Fibroblast of gingiva (primary cell): Measurements from ENCODE around the gene UBE3A.
"Not testable (repeated sequence)": the region's sequence is repeated elsewhere in the genome, so short reads cannot be mapped to it uniquely, and the experiment has no call there.

Experiments used
- DNase-seq: peaks from one replicate; pipeline ENCODE4 v3.0.0-alpha.2; 2011; ENCODE audit warnings: low read depth

Gene UBE3A

DNA sequence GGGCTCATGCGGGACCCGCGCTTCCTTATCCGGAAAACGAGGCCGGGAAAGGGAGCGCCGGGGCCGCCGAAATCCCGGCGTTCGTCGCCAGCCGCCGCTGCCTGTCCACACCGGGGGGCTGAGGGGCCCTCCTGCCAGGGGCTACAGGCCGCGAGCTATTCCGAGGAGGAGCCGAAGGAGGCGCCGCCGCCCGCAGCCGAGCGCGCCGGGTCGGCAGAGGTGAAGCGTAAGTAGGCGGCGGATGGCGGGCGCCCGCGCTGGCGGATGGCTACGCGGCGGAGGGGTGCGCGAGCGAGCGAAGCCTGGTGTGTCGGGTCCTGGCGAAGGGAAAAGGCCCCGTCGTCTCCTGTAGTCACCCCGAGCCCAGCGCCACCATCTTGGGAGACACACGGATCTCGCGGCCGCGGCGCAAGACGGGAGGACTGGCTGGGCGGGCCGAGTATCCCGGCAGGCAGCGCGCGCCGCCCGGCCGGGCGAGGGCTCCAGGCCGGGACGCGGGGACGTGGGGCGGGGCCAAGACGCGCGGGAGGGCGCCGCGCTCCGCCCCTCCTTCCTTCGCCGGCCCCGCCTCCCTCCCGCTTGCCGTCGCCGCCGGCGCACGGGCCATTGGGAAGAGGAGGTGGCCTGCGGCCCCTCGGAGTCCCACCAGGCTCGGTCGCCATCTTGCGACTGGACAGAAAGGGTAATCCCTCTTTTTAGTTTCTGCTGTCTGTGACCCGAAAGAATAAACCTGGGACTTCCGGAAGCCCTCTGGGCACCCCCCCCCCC lies at the start of gene UBE3A:
Gene UBE3A, minus strand, starts transcription at position 424 of the 768 bp plus-strand sequence. CDS start 29,917 bp downstream, outside the sequence.
- DNase-seq = peak; percentile 93

DNA sequence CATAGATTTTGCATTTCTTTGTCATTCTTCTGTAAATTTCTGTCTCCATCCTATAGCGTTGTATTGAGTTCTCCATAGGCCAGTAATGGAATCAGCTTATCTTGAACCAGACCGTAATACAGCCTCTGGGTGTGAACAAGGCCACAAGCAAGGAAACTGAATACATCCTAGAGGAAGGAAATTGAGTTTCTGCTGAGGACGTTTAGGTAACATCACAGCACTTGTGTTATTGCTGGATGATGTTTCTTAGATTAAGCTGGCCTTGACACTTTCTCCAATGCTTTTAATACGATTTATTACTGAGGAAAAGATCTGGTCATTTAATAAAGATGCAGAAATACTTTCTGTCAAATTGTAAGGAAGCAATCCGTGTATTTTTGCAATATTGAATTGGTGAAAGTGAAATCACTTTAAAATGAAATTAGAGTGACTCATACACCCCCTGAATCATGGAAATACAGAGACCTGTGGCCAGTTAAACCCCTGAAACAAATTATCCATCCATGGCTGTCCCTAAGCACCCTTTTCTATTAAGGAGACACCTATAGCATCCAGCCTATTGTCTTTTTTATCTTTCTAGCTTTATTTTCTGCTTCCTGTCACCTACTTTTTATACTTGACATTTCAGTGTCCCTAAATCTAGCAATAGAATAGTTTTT lies 48.5 kb upstream of the UBE3A start:
- DNase-seq = no peak

DNA sequence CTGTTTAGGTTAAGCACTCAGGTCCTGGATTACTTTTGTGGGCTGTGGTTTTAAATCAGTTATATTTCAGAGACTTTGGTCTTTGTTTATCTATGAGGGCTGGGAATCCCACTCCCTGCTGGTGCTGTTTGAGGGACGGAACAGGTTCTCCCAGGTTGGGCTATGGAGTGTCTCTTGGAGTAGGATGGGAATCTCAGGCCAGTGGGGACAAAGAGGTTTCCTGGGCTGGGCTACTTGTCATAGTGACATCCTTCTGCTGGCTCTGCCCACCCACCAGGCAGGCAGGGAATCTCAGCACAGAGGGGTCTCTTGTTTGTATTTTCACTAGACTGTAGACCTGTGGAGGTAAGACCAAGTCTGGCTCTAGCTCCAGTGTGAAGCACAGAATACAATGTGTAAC lies 47.2 kb upstream of the UBE3A start:
- no peak for DNase-seq

DNA sequence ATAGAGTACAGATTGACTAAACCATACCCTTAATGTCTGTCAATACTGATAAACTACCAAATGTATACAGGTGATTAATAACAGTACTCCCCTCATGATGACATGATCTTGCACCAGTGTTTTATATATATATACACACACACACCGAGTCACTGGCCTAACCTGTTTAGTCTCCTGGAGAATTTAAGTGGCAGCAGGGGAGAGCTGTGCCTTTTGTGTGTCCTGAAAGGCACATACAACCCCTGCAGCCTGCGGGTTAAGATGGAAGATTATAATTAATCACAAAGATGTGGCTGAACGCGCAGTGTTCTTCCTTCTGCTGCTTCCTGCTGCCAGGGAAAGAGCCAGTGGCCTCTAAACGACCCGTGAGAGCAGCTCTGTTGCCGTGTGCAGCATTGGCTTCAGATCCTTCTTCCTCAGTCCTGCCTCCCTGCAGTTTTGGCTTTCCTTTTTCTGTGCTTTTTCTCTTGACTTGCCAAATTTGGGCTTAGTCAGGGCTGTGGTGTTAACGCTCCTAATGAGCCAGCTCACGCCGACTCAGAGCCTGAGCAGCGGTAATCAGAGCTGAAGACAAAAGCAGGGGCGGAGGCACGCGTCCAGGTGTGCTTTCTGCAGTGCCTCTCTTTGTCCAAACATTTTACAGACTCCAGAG lies 42.5 kb upstream of the UBE3A start:
- no peak for DNase-seq

DNA sequence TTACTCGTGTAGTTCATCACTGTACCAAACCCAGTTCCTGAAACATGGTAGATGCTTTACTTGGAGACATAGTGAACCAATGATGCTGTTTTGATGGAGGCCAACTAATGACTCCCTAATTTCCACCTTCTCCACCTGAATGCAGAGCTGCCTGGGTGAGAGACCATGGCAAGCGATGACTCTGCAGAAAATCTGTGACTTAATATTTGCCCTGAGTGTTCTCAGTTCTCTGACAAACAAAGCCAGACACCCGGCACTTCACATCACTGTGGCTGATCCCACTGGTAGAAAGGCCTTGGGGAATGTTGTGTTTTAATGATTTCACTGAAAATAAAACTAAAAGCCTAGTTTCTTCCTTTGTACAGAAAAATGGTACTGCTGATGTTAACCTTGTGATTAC lies 39.5 kb upstream of the UBE3A start:
- DNase-seq = no peak

DNA sequence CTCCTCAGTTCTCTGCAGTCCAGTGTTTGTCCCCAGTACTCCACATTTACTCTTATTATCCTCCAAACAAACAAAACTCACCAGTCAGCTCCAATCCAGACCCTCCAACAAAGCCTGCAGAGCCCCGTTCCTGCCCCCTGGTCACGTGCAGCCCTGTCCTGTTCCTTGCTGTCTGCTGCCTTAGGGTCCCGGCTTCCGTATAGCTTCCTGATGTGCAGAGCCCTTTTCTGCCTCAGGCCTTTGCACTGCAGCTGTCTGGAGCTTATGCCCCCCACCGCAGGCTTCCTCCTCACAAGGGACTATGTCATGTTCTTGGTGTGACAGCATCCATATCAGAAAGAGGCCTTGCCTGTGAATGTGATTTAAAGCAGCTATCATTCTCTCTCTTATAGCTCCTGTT lies 39.0 kb upstream of the UBE3A start:
- DNase-seq = no peak

DNA sequence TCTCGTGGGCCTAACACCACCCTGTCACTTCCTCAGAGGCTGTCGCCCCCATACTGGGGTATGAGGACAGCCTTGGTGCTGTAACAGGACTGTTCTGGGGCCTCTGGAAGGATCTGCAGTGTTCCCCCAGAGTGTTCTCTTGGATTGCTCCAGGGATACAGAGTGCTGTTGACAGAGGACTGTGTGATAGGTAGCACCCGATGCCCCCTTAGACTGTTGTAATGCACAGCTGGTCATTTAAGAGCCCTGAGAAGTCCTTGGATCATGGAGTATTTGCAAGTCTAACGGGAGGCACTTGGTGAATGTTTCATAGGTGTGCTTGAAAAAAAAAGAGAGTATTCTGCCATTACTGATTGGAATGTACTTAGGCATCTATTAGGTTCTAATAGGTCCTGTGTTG lies 35.4 kb upstream of the UBE3A start:
- DNase-seq = no peak

DNA sequence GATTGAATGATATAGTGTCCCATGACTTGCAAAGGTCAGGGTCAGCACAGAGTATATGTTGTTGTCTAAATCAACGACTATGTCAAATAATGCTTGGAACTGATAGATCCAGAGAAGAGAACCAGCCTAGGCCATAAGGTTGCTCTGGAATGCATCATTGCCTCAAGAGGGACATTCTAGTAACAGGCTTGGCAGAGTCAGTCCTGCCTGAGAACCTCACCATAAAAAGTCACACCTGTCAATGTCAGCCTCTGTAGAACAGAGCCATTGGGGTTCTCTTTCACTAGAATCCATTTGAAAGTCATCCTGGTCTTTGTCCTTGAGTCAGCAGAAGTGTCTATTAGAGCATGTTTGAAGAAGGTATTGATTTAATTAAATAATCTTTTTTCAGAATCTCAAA lies 31.4 kb upstream of the UBE3A start:
- no peak for DNase-seq

DNA sequence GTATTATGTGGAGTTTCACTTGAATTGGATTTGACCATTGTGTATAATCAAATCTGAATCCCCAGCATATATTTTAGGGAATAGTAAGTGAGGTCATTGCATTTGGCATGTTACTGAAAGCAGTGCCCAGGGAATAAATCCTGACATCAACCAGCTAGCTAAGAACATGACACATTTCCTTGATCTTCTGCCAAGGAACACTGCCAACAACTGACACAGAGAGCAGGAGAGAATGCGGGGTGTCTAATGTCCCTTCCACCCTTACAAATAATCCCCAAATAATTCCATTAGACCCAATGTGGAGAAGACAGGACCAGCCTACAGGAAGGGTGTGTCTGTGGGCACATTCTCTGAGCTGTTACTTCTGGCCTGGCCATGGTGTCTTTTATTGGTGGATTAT lies 30.6 kb upstream of the UBE3A start:
- DNase-seq = no peak

DNA sequence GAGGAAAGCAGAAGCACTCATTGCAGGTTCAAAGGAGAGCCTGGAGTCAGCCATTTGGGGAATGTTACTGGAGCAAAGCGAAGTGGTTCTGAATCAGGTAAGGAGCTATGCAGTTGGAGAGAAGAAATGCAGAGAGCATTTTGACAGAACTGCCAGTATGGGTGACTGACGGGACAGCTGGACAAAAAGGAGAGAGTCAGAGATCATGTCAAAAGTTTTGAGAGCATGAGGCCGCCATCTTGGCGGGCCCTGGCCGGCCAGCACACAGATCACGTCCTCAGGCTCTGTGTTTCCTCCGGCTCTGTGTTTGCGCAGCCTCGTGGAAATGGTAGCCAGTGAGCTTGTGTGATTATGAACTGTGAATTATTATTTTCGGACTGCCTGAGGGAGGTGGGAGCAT lies 29.8 kb upstream of the UBE3A start:
- DNase-seq = no peak

DNA sequence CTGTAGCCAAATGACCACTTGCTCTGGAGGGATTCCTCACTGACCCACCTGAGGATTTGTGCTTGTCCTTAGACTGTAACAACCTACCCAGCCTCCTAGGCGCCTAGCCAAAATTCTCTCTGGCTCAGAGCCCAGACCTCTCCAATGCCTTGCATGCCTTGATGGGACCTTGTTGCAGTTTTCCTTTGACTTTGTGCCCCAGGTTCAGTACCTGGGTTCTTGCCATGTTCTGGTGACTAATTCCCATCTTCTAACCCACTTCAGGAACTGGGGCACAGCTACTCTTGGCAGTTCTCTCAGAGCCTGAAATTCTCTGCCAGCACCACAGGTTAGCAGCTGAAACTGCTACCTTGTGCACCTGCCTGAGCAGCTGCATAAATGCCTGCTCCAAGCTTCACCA lies 27.0 kb upstream of the UBE3A start:
- DNase-seq = no peak

DNA sequence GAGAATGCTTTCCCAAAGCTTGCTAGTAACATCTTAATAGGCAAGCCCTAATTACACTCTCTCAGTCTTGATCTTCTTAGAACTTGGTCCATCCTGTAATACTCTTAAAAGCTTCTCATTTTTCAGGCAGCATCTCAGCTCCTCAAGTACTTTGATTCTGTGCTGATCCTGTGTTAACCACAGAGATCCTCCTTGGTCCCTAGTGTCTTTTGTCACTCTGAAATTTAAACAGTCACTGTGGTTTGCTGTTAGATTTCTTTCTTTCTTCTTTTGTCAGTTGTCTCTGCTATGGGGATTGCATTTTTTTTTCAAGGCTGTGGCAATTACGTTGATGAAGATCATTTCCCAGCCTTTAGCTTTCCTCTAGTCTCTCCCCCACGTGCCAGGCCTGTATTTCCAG lies 26.0 kb upstream of the UBE3A start:
- DNase-seq = no peak

DNA sequence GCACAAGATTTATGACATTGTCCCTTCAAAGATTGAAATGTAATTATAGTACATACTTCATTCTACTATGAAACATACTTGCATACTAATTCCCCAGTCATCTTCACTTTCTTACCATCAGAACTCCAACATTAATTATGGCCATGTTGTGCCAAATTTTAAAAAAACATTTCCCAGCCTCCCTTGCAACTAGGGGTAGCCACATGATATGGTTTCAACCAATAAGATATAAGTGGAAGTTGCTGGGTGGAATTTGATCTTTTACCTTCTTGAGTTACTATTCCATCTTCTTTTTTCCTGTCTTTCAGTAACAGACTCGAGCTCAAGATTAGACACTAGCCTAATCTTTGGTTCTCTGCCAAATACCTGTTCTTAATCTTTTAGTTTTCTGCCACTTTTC lies 25.6 kb upstream of the UBE3A start:
- no peak for DNase-seq

DNA sequence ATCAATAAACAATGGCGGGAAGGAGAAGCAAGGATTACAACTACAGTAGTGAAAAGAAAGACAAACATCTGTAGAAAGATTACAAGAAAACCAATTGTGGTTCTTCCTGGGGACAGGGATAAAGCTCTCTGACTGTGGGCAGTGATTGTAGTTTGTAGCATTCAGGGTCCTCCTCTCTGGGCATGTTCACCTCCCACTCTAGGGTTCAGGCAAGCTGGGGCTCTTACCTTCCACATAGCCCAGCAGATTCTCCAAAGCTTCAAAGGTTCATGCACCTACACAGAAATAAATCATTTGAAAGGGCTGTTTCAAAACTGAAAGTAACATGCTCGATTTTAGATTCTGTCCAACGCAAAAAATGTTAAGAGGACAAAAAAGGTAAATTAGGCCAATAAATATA lies 17.4 kb upstream of the UBE3A start:
- DNase-seq = no peak

DNA sequence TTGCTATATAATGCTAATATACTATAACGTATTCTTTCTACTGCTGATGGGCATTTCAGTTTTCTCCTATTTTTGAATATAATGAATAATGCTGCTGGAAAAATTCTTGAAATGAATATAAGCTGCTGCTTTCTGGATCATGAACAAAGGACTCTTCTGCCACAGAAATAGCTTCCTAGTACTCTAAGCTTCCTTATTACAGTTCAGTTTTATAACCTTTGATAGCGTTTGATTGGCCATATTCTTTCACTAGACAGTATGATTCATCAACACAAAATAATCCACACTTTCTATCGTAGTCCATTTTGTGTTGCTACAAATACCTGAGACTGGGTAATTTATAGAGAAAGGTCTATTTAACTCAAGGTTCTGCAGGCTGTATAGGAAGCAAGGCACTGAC lies 16.4 kb upstream of the UBE3A start:
- no peak for DNase-seq

DNA sequence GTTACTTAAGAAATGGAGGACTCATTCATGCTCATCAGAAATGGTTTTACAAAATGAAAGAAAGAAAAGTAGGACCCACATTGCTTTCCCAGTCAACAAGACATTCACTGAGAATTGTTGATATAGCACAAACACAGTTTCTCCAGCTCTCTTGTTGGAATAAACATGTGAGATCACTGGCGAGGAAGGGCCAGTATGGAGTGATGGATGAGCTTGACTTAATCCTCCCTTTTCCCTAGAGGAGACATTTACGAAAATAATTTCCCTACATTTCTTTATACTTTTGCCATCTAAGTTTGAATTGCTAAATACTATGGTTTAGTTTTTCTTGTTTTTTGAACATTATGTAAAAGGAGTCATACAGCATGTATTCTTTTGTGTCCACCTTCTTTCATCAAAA lies 15.9 kb upstream of the UBE3A start:
- no peak for DNase-seq

DNA sequence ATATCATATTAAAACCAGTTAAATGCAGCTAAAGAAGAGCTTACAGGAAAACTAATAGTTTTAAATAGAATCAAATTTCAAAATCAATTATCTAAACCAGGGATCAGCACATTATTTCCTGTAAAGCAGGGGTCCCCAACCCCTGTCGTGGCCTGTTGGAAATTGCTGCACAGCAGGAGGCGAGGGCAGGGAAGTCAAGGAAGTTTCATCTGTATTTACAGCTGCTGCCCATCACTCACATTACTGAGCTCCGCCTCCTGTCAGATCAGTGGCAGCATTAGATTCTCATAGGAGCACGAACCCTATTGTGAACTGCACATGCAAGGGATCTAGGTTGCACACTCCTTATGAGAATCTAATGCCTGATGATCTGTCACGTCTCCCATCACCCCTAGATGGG lies 14.4 kb upstream of the UBE3A start:
- DNase-seq = not testable (repeated sequence)

DNA sequence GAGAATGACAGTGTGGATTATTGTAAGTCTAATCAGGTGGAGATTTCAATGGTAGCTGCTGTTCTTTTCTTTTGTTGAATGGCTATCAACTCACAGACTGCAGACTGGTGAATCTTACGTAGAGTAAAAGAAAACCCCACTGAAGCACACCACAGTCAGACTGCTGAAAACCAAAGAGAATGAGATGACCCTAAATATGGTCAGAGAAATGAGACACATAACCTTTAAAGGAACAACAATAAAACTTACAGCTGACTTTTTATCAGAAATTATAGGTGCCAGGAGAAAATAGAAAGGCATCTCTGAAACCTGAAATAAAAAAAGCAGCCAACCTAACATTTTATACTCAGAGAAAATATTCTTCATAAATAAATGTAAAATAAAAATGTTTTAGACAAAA lies 12.7 kb upstream of the UBE3A start:
- no peak for DNase-seq

DNA sequence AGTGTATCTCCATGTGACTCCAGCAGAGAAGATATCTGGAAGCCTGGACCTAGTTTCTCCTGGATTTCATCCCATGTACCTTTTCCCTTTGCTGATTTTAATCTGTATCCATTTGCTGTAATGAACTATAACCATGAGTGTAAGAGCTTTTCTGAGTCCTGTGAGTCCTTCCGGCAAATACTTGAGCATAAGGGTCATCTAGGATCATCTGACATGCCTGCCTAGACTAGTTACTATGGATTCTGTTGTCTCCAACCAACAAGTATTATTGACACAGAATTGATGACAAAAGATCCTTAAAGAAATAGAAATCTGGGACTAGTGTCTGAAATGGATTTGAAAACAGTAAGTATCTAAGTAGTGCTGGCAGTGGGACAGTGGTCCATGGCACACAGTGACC lies 11.3 kb upstream of the UBE3A start:
- no peak for DNase-seq

DNA sequence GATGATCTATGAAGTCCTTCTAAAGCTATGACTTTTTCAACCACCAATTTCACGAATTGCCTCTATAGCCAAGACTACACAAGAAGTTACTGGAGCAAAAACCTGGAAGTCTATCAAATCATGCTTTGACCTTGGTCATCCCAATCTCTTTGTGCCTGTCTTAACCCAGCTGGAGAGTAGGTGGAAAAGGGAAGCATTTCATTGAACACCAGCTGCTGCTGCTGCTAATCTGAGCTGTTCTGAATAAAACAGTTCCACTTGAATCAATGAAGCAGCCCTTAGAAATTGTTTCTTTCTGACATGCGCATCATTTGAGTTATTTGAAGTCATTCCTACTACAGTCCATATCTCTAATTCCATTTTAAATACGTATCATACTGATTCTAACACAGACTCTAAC lies 7.3 kb upstream of the UBE3A start:
- DNase-seq = no peak

DNA sequence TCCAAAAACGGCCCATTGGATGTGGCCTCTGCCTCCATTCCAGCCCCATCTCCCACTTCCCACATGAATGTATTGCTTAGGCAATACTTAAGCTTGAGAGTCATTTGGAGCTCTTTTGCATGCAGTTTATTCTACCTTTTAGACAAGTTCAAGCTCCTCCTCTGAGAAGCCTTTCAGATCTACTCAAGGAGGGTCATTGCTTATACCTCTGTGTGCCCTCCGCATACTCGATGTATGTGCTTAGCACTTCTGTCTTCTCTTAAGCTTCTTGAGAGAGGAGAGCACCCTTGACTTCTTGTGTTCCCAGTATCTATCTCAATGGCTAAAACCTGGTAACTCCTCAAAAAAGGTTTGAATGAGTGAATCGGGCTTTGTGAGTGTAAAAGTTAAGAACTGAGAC lies 6.6 kb upstream of the UBE3A start:
- no peak for DNase-seq

DNA sequence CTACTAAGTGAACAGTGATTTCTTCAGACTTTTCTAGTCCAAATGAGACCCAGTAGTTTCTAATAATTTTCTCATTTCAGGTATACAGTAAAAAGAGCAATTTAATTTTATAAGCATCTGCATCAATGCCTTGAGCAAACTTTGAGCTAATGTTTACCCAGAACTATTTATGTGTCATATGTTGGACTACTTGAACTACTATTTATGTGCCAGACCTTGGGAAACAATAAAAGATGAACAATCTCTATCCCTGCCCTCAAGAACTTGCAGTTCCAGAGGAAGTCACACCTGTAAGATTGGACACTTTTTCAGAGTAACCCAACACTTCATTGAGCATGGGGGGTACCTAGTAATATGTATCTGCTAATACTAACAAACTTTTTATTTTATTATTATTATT lies 2.3 kb upstream of the UBE3A start:
- no peak for DNase-seq

DNA sequence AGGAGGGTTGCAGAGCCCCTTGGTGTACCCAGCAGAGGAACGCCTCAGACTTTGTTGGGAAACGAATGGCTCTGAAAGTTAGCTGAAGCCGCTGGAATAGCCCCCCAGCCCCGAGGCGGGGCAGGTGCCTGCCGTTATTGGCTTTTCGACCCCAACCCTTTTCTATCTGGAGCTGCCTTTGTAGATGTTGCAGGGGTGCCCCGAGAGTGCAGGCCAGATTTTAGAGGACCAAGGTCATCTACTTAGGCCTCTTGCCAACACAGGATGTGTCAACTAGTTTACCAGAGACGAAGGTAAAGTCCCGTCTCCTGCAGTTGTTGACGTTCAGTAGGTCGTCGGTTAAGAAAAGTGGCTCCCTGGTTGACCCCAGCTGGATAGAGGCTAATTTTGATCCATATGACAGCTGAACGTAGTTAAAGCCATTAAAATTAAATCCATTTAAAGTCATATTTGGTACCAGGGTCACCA lies 579 bp upstream of the UBE3A start:
- DNase-seq = peak; percentile 2
